H1 (cell line): ENCODE data around the gene CAMTA1. TPM values are rescaled to one million over a fixed set of nuclear protein-coding genes. Genes with fewer than 3 reads are reported as not detected.

Experiments used
- ASH2L ChIP-seq: fragments of 200-600, 300-600 bp; sonication (generic); IDR thresholded peaks from one replicate; pipeline ENCODE4 v1.7.1; 2017; ENCODE audit warnings: low read length
- BCL11A ChIP-seq, 2 experiments: IDR thresholded peaks; one replicate each; pipeline ENCODE4 v1.6.1; 2011; ENCODE audit warnings: low read depth in 2 of 2, low read length in 2 of 2, mild to moderate bottlenecking in 2 of 2
- CBX8 ChIP-seq: fragments of 300-800, 300-1000 bp; sonication (generic); IDR thresholded peaks from 2 replicates; pipeline ENCODE4 v1.7.1; 2016; ENCODE audit warnings: low read depth, low read length, borderline replicate concordance
- CHD1 ChIP-seq: IDR thresholded peaks from 2 replicates; pipeline ENCODE4 v1.6.1; 2012; ENCODE audit warnings: low read depth, low read length, improper control_type of control experiment
- NRF1 ChIP-seq: IDR thresholded peaks from 2 replicates; pipeline ENCODE4 v1.6.1; 2011; ENCODE audit warnings: mild to moderate bottlenecking, low read depth, low read length, improper control_type of control experiment
- polyA plus RNA-seq, 7 experiments: library from polyadenylated mRNA; depleted of rRNA in 3 of 7; stranded (reverse) in 5 of 7; unstranded in 2 of 7; fragments of >200 nt in 5 of 7; fragments of 200-250 nt in 2 of 7; gene quantifications; 1 replicate in 5 of 7; 2 replicates in 1 of 7; 4 replicates in 1 of 7; pipeline versions ENCODE4 v1.2.1 to v1.2.3, GENCODE V29; 2011 to 2013; ENCODE audit warnings: missing spikeins in 2 of 7, mixed read lengths in 2 of 7
- total RNA-seq: library from RNA; stranded (reverse); fragmentation: NEBNext Ultra II Directional; extraction: Animal tissue kit (Norgen Biotek cat#: 25700); gene quantifications from 2 replicates; pipeline ENCODE4 v1.2.1, GENCODE V29; 2021

Gene CAMTA1
- total and polyA plus RNA-seq, 2 of the 8 experiments (the other 6 are each of a cell fraction or from before 2014, with no cell fraction given) = 65.0 to 119 TPM

GRCh38 chr1:7553042-7553690 lies 767.9 kb downstream of the CAMTA1 start (continued):
- TF ChIP-seq ASH2L (no peak), BCL11A (IDR thresholded peaks at IDR 0.05; ENCODE audit: low read depth in 2 of 2, low read length in 2 of 2) (no peak), CBX8 (no peak), NRF1 (no peak), CHD1 (no peak)
